GM18873 (cell line): ENCODE results near the gene FAM180A.
"Not testable (repeated sequence)": the region's sequence is repeated elsewhere in the genome, so short reads cannot be mapped to it uniquely, and the experiment has no call there.

Source experiments
- ATAC-seq: cut with Tn5 transposase; IDR thresholded peaks from one replicate; pipeline ENCODE4 v1.9.1; 2021; ENCODE audit warnings: mild to moderate bottlenecking, moderate library complexity, moderate number of reproducible peaks; ENCODE audit not compliant: unreplicated experiment, low FRiP score

The FAM180A gene

GRCh38 chr7:135748770-135749169 is at the start of gene FAM180A:
Gene FAM180A (minus strand): TSS chr7:135748813. CDS start chr7:135748580, 233 bp downstream.
- ATAC-seq: no peak

GRCh38 chr7:135798095-135798494 is 49.5 kb upstream of the FAM180A start:
- ATAC-seq: no peak

GRCh38 chr7:135795846-135796570 is 47.4 kb upstream of the FAM180A start:
- no peak for ATAC-seq

- ATAC-seq: no peak
Observed at GRCh38 chr7:135793841-135794240, 45.2 kb upstream of the FAM180A start.

GRCh38 chr7:135792866-135793265 is 44.3 kb upstream of the FAM180A start:
- ATAC-seq: no peak

GRCh38 chr7:135792363-135792668 is 43.7 kb upstream of the FAM180A start:
- no peak for ATAC-seq

GRCh38 chr7:135791543-135792362 is 43.1 kb upstream of the FAM180A start:
- no peak for ATAC-seq

GRCh38 chr7:135790371-135790977 is 41.9 kb upstream of the FAM180A start:
- no peak for ATAC-seq

- no peak for ATAC-seq
Observed at GRCh38 chr7:135789956-135790355, 41.3 kb upstream of the FAM180A start.

GRCh38 chr7:135789431-135789830 is 40.8 kb upstream of the FAM180A start:
- ATAC-seq: no peak

GRCh38 chr7:135786911-135787310 is 38.3 kb upstream of the FAM180A start:
- ATAC-seq: no peak

- ATAC-seq: no peak
Observed at GRCh38 chr7:135785065-135785464, 36.5 kb upstream of the FAM180A start.

- ATAC-seq: no peak
Observed at GRCh38 chr7:135784013-135784412, 35.4 kb upstream of the FAM180A start.

GRCh38 chr7:135782801-135783200 is 34.2 kb upstream of the FAM180A start:
- ATAC-seq: no peak

- ATAC-seq: no peak
Observed at GRCh38 chr7:135782377-135782776, 33.8 kb upstream of the FAM180A start.

GRCh38 chr7:135777626-135778398 is 29.2 kb upstream of the FAM180A start:
- no peak for ATAC-seq

- not testable (repeated sequence) for ATAC-seq
Observed at GRCh38 chr7:135775915-135776314, 27.3 kb upstream of the FAM180A start.

GRCh38 chr7:135775230-135775629 is 26.6 kb upstream of the FAM180A start:
- no peak for ATAC-seq

- ATAC-seq: no peak
Observed at GRCh38 chr7:135774284-135774683, 25.7 kb upstream of the FAM180A start.

- no peak for ATAC-seq
Observed at GRCh38 chr7:135773464-135773863, 24.9 kb upstream of the FAM180A start.
